Spleen (tissue), 7 donors: ENCODE measurements around the gene DTD1.

Experiments
- CTCF ChIP-seq, 11 experiments: fragments of 200-600 bp in 7 of 11; fragments of 450-650 bp in 4 of 11; sonication (generic) in 4 of 11; IDR thresholded peaks in 8 of 11; conservative IDR thresholded peaks in 3 of 11; 1 replicate in 7 of 11; 2 replicates in 4 of 11; pipeline versions ENCODE4 v1.4.0 to v1.8.0; 2016 to 2021; ENCODE audit warnings: antibody characterized with exemption in 11 of 11, inconsistent platforms in 4 of 11, mild to moderate bottlenecking in 1 of 11
- POLR2A ChIP-seq, 3 donors: fragments of 450-650 bp; IDR thresholded peaks; one replicate each; pipeline ENCODE4 v1.5.1; 2017; ENCODE audit warnings: antibody characterized with exemption in 3 of 3, mild to moderate bottlenecking in 1 of 3
- donor health status: DM: no; HTN: no; CAD: no; lungs with moderate emphysema.
- donor health status: DM: no; HTN: no; CAD: no.
- donor health status: DM: no; HTN: no; CAD: no.

- TF ChIP-seq POLR2A (IDR thresholded peaks at IDR 0.05): no peak
- TF ChIP-seq CTCF (IDR thresholded peaks at IDR 0.05 in 8 of 11, conservative IDR thresholded peaks at IDR 0.05 in 3 of 11): no peak
Observed at GRCh38 chr20:18615020-18615650, 27.3 kb downstream of the DTD1 start.
